ENCODE data around the gene USP19.
A peak's percentile ranks its signal among the peaks of the same experiment; 100 is the strongest.

The USP19 gene

GRCh38 chr3:49132437-49133225, 12.0 kb upstream of the USP19 start, which contains the start of gene LAMB2:
Gene LAMB2 (minus strand): TSS chr3:49133050. CDS start chr3:49132867, 183 bp downstream.
- DNase-seq (ENCODE audit: low read depth): peak; percentile 81

GRCh38 chr3:49132073-49132436, 11.4 kb upstream of the USP19 start:
- DNase-seq (ENCODE audit: low read depth): no peak

GRCh38 chr3:49131576-49131975, 11.0 kb upstream of the USP19 start:
- DNase-seq (ENCODE audit: low read depth): no peak

GRCh38 chr3:49131040-49131439, 10.4 kb upstream of the USP19 start:
- no peak for DNase-seq (ENCODE audit: low read depth)

- DNase-seq (ENCODE audit: low read depth): no peak
Measured at GRCh38 chr3:49124991-49125670, 4.5 kb upstream of the USP19 start.

- DNase-seq (ENCODE audit: low read depth): no peak
Measured at GRCh38 chr3:49124203-49124602, 3.6 kb upstream of the USP19 start.

- DNase-seq (ENCODE audit: low read depth): no peak
Measured at GRCh38 chr3:49123687-49124086, 3.1 kb upstream of the USP19 start.

- DNase-seq (ENCODE audit: low read depth): no peak
Measured at GRCh38 chr3:49122886-49123545, 2.4 kb upstream of the USP19 start.

GRCh38 chr3:49122451-49122850, 1.8 kb upstream of the USP19 start:
- no peak for DNase-seq (ENCODE audit: low read depth)

- DNase-seq (ENCODE audit: low read depth): no peak
Measured at GRCh38 chr3:49122022-49122421, 1.4 kb upstream of the USP19 start.

- DNase-seq (ENCODE audit: low read depth): no peak
Measured at GRCh38 chr3:49121132-49121736, 611 bp upstream of the USP19 start.

- DNase-seq (ENCODE audit: low read depth): no peak
Measured at GRCh38 chr3:49120096-49120437, 556 bp downstream of the USP19 start.

GRCh38 chr3:49119439-49119838, 1.2 kb downstream of the USP19 start:
- no peak for DNase-seq (ENCODE audit: low read depth)

GRCh38 chr3:49119036-49119435, 1.6 kb downstream of the USP19 start:
- peak; percentile 21 for DNase-seq (ENCODE audit: low read depth)

GRCh38 chr3:49112262-49112661, 8.4 kb downstream of the USP19 start:
- DNase-seq (ENCODE audit: low read depth): no peak

GRCh38 chr3:49111347-49111746, 9.3 kb downstream of the USP19 start:
- DNase-seq (ENCODE audit: low read depth): no peak

- no peak for DNase-seq (ENCODE audit: low read depth)
Measured at GRCh38 chr3:49110780-49111179, 9.8 kb downstream of the USP19 start.

- DNase-seq (ENCODE audit: low read depth): no peak
Measured at GRCh38 chr3:49108346-49108745, 12.3 kb downstream of the USP19 start.

GRCh38 chr3:49104427-49105291, 16.0 kb downstream of the USP19 start, which contains the start of gene QARS1:
Gene QARS1 (minus strand): TSS chr3:49104757. CDS start chr3:49104733, 24 bp downstream.
- peak; percentile 89 for DNase-seq (ENCODE audit: low read depth)

GRCh38 chr3:49104052-49104426, 16.6 kb downstream of the USP19 start:
- DNase-seq (ENCODE audit: low read depth): no peak

GRCh38 chr3:49100046-49100615, 20.5 kb downstream of the USP19 start:
- DNase-seq (ENCODE audit: low read depth): no peak

All from fibroblast of gingiva (primary cell).